Cardiac muscle cell (in vitro differentiated cells and primary cell): ENCODE measurements around the gene ARHGEF9. TPM values are rescaled to one million over a fixed set of nuclear protein-coding genes. Genes with fewer than 3 reads are reported as not detected.
"Not testable (repeated sequence)": the region's sequence is repeated elsewhere in the genome, so short reads cannot be mapped to it uniquely, and the experiment has no call there.

Experiments
- DNase-seq, 2 donors: peaks; one replicate each; pipeline versions ENCODE4 v3.0.0 to v3.0.0-alpha.2; 2010 to 2017; ENCODE audit warnings: low read depth in 1 of 2, low spot score in 1 of 2
- H3K27ac ChIP-seq: fragments of 200-600 bp; sonication (generic); 2 replicates; pipeline ENCODE4 v1.5.1; 2016
- H3K27me3 ChIP-seq: fragments of 200-600 bp; sonication (generic); 2 replicates; pipeline ENCODE4 v1.6.0; 2016; ENCODE audit warnings: control low read depth
- H3K36me3 ChIP-seq: fragments of 200-600 bp; sonication (generic); 2 replicates; pipeline ENCODE4 v1.5.1; 2016; ENCODE audit warnings: control low read depth
- H3K4me1 ChIP-seq: fragments of 200-600 bp; sonication (generic); 2 replicates; pipeline ENCODE4 v1.8.1; 2017; ENCODE audit warnings: low read depth, mild to moderate bottlenecking, mixed run types
- H3K4me3 ChIP-seq: fragments of 200-600 bp; sonication (generic); 2 replicates; pipeline ENCODE4 v1.5.1; 2016; ENCODE audit warnings: mild to moderate bottlenecking
- H3K9me3 ChIP-seq: fragments of 200-600 bp; sonication (generic); 2 replicates; pipeline ENCODE4 v1.5.1; 2017; ENCODE audit warnings: low read depth, mild to moderate bottlenecking, control low read depth
- CTCF ChIP-seq: IDR thresholded peaks from 2 replicates; pipeline ENCODE4 v1.5.1; 2012; ENCODE audit warnings: low read depth, mild to moderate bottlenecking, low read length
- polyA plus RNA-seq: library from polyadenylated mRNA; unstranded; fragments of >200 nt; fragmentation: Nextera tagmentation; extraction: Ambion mirVana; gene quantifications from 2 replicates; pipeline ENCODE4 v1.2.1, GENCODE V29; 2016
- total RNA-seq: library from RNA; depleted of rRNA; stranded (reverse); fragments of >200 nt; gene quantifications from 2 replicates; pipeline ENCODE4 v1.2.3, GENCODE V29; 2016

The ARHGEF9 gene
- total and polyA plus RNA-seq, 2 experiments from 2014 or later = 27.2 to 54.2 TPM

GRCh38 chrX:63661676-63662075 lies 123.3 kb downstream of the ARHGEF9 start:
- no peak for TF ChIP-seq CTCF

DNA sequence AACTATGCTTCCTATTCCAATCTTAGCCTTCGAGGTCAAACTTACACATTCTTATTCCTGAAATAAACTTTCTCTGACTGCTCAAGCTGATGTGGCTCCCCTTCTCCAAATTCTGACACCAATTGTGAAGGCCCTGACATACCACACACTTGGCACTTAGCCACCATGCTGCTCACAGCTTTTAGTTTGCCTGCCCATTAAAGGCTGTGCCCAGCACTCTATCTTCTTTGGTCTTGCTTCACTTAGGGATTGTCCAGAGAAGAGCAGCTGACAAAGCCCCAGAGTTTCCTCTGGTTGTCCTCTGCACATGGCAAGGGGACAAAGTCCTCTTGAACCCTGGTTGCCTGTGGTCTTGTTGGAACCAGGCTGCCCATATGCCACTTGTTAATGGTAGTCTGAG lies 126.1 kb downstream of the ARHGEF9 start:
- H3K4me1 ChIP-seq = peaks cover 10% of the 10 kb centered on the region
- H3K9me3 ChIP-seq = no peaks in the 10 kb centered on the region
- peak overlapping the region; percentile 66 for H3K27ac ChIP-seq
- DNase-seq = peak; percentile 29 to 50
- no peaks in the 10 kb centered on the region for H3K27me3 ChIP-seq
- TF ChIP-seq CTCF = no peak
- H3K4me3 ChIP-seq = no peak overlapping the region
- H3K36me3 ChIP-seq = no peaks in the 10 kb centered on the region

More at GRCh38 chrX:63661676-63662075, 123.3 kb downstream of the ARHGEF9 start:
- Histone ChIP-seq H3K4me3 (no peak overlapping the region), H3K9me3 (no peaks in the 10 kb centered on the region), H3K36me3 (no peaks in the 10 kb centered on the region), H3K4me1 (peaks cover 10% of the 10 kb centered on the region), H3K27me3 (no peaks in the 10 kb centered on the region), H3K27ac (no peak overlapping the region)
- peak in 1 of 2 donors; percentile 25 for DNase-seq

DNA sequence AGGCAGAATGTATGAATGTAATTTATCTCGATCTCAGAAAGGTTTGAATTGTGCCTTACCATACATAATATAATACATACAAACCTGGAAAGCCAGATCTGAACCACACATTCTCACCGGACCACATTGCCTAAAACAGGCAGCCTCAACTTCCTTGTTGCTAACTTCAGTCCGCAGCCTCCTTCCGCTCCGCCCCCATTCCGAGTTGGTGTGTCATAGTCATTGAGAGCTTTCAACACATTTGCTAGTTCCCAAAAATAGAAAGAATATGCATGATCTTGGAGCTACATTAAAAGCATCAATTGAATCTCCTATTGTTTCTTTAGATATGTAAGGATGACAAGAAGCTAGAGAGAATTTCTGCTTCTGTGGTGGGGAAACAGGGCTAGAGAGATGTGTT lies 127.2 kb downstream of the ARHGEF9 start:
- peak; percentile 7 to 86 for DNase-seq
- Histone ChIP-seq H3K4me1 (peaks cover 10% of the 10 kb centered on the region), H3K27me3 (no peaks in the 10 kb centered on the region), H3K36me3 (no peaks in the 10 kb centered on the region), H3K4me3 (no peak overlapping the region), H3K9me3 (no peaks in the 10 kb centered on the region), H3K27ac (peak overlapping the region; percentile 66)
- TF ChIP-seq CTCF = no peak

DNA sequence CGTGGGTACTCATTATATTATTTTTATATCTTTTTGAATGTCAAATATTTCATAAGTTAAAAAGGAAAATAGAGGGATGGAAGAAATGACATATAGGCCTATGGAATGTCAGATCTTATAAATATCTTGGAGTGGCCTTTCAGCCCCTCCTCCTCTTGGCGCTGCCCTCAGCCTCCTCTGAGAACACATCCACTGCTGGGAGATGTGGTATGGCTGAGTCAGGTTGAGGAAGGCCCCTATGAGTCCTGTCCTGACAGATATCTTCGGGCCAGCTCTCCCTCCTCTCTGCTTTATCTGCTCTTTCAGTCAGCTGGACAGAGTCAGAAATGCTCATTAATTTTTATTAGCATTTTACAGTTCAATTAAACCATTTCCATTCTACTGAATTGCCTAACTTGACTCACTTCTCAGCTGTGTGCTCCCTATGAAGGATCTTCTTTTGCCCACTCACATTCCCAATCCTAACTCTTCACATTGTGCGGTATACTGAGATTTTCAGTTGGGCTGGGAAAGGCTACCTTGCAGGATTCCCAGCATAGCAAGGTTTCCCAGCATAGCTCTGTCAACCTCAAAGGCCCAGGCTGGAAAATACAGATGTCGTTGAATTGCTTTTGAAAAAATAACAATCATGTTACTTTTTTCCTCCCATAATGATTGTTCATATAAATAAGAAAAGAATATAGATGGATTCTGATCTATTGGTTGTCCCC lies 128.0 kb downstream of the ARHGEF9 start:
- peaks cover 10% of the 10 kb centered on the region for H3K4me1 ChIP-seq
- TF ChIP-seq CTCF = no peak
- H3K27me3 ChIP-seq = no peaks in the 10 kb centered on the region
- H3K27ac ChIP-seq = peak overlapping the region; percentile 66
- H3K9me3 ChIP-seq = no peaks in the 10 kb centered on the region
- peak in 1 of 2 donors; percentile 75 for DNase-seq
- H3K4me3 ChIP-seq = no peak overlapping the region
- H3K36me3 ChIP-seq = peaks cover 3% of the 10 kb centered on the region

DNA sequence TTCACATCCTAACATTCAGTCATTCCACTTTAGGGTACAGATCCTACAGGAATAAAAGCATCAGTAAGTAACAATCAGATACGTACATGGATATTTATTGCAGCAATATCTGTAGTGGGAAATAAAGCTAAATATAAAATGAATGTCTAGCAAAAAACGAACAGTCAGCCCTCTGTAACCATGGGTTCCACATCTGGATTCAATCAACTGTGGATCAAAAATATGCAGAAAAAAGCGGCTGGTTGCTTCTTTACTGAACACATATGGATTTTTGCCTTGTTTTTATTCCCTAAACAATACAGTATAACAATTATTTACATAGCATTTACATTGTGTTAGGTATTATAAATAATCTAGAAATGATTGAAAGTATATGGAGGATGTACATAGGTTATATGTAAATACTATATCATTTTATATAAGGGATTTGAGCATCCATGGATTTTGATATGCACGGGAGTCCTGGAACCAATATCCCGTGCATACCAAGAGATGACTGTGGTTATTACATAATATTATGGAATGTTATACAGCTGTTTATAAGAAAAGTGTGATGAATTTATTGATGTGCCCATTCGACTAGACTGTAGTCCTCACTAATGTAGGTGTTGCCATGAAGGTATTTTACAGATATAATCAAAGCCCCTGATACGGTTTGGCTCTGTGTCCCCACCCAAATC lies 132.8 kb downstream of the ARHGEF9 start:
- no peaks in the 10 kb centered on the region for H3K9me3 ChIP-seq
- no peaks in the 10 kb centered on the region for H3K4me1 ChIP-seq
- peaks cover 4% of the 10 kb centered on the region for H3K36me3 ChIP-seq
- no peak for TF ChIP-seq CTCF
- DNase-seq = no peak
- no peak overlapping the region for H3K27ac ChIP-seq
- H3K4me3 ChIP-seq = no peak overlapping the region
- H3K27me3 ChIP-seq = no peaks in the 10 kb centered on the region

DNA sequence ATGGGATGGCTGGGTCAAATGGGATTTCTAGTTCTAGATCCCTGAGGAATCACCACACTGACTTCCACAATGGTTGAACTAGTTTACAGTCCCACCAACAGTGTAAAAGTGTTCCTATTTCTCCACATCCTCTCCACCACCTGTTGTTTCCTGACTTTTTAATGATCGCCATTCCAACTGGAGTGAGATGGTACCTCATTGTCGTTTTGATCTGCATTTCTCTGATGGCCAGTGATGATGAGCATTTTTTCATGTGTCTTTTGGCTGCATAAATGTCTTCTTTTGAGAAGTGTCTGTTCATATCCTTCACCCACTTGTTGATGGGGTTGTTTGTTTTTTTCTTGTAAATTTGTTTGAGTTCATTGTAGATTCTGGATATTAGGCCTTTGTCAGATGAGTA lies 139.3 kb downstream of the ARHGEF9 start:
- not testable (repeated sequence) for DNase-seq, H3K9me3 ChIP-seq, H3K4me3 ChIP-seq, H3K27me3 ChIP-seq, H3K27ac ChIP-seq, H3K36me3 ChIP-seq, H3K4me1 ChIP-seq
